ENCODE data around the gene PRR36.

Gene PRR36

GRCh38 chr19:7818806-7819205, 55.4 kb downstream of the PRR36 start:
- CTCF ChIA-PET, result interaction anchor here (0.6 kb wide), 1 partner anchor 166 kb away, joined by 3 read pairs; no protein-coding TSS in a partner anchor
- POLR2A ChIA-PET, result no interaction called here
- no peak for DNase-seq (ENCODE audit: low read depth, low spot score)
- no peak overlapping the region for H3K4me3 ChIP-seq (ENCODE audit: low read depth, low read length)
- TF ChIP-seq CTCF (IDR thresholded peaks at IDR 0.05; ENCODE audit: insufficient read depth, low read length, missing control alignments), result no peak

All from AG04449 (cell line).